GM13977 (cell line): ENCODE results near the gene PITX1.

ENCODE experiments used
- DNase-seq: peaks from one replicate; pipeline ENCODE4 v3.0.0; 2012; ENCODE audit warnings: low spot score
- in situ Hi-C: fragments of 300-500 bp; cut with MboI; formaldehyde crosslinking; loops from one replicate; pipeline ENCODE4 v1.12.0; 2022; ENCODE audit warnings: low sequenced_read_pairs, low pct_unique_long_range_greater_than_20kb, mixed read lengths, inconsistent platforms; ENCODE audit not compliant: unreplicated experiment
- TF ChIP-seq, protein P1 (sequence below): IDR thresholded peaks from 2 replicates; pipeline ENCODE4 v1.5.1; 2012; ENCODE audit warnings: mild to moderate bottlenecking, control low read depth; ENCODE audit not compliant: insufficient read depth; ENCODE audit errors: extremely low read depth, missing control alignments

The PITX1 gene

DNA sequence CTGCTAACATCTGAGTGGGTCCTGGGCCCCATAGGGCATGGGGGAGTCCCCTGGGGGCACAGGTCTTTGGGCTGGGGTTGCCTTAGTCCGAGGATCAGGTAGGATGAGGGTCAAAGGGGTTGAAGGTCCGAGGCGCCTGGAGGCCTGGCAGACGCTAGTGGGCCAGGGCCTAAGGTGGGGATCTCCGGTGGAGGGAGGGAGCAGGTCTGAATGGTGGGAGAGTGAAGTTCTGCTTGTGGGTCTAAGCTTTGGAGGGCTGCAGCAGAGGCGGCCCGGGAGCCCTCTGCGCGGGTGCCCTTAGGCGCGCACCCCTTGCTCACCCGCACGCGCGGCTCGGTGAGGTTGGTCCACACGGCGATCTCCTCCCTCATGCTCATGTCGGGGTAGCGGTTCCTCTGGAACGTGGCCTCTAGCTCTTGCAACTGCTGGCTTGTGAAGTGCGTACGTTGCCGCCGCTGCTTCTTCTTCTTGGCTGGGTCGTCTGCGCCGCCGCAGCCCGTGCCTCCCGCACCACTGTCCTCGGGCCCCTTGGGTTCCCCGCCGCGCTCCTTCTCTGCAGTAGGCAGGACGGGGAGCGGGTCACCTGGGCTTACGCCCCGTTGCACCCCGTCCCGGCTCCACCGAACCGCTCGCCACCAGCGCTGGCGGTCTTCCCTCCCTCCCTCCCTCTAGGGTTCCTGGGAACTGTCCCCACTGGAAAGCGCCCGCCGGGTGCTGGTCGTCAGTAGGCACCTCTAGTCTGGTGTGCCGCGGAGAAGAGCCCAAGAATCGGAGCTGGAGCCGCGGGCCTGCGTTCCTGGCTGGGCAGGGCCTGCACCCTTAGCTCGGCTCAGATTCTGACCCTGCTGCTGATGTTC, 2.8 kb downstream of the PITX1 start:
- TF ChIP-seq, protein P1, sequence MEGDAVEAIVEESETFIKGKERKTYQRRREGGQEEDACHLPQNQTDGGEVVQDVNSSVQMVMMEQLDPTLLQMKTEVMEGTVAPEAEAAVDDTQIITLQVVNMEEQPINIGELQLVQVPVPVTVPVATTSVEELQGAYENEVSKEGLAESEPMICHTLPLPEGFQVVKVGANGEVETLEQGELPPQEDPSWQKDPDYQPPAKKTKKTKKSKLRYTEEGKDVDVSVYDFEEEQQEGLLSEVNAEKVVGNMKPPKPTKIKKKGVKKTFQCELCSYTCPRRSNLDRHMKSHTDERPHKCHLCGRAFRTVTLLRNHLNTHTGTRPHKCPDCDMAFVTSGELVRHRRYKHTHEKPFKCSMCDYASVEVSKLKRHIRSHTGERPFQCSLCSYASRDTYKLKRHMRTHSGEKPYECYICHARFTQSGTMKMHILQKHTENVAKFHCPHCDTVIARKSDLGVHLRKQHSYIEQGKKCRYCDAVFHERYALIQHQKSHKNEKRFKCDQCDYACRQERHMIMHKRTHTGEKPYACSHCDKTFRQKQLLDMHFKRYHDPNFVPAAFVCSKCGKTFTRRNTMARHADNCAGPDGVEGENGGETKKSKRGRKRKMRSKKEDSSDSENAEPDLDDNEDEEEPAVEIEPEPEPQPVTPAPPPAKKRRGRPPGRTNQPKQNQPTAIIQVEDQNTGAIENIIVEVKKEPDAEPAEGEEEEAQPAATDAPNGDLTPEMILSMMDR, result no peak
- no peak for DNase-seq
- in situ Hi-C loops, result no loop called here

DNA sequence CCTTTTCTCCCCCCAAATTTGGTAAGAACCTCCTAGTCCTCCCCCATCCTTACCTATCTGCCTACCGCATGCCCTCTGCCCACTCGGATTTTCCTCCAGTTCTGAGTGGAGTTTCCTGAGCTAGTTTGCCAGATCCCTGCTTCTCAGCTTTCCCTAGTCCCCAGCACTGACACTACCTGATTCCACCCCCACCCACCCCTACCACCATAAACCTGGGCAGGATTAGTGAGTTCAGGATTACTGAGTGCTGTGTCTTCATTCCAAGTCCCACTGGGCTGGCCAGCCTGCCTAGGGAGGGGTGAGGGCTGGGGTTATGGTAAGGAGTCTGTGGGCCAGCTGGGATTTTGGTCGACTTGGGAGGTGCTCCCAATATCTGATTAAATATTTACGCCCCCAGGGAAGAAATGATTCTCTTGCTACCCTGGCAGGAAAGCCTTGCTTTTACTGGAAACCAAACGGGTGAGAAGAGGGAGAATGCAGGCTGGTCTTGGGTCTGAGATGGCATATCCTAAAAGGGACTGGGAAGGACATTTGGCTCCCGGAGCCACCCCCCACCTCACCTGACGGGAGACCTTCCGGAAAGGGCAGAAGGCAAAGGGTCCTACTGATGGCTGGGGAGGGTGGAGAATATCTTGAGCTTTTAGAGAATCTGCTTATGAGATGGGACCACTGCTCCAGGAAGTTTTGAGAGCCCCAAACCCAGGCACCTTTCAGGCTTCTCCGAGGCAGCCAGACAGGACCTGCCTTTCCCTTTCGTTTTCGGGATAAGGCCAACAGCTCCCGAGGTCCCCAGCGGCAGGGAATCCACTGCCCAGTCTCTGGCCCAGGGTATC, 3.7 kb downstream of the PITX1 start:
- TF ChIP-seq, protein P1, result no peak
- DNase-seq, result no peak
- in situ Hi-C loops, result no loop called here

DNA sequence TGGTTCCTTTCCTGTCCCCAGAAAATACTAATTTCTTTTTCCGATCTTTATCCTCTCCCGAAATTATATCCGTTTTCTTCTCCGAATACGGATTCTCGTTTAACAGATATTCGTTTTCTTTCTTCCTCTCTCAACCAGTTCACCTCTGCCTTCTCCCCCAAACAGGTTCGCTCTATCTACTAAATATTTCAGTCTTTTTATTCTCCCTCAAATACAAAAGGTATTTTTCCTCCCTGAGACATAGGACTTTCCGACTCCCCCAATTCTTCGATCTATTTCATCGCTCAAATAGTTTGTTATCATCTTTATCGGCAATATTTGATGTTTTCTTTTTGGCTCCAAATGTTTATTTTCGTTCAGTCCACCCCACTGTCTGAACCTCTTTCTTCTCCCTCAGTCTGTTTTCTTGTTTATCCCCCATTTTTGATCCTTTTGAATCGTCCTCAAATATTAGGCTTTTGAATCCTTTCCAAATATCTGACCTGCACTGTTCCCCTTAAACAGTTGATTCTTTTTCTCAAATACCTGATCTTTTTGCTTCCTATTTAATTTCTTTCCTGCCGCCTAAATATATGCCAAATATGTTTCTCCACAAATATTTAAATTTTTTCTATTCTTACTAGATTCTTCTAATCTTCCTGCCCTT, 4.4 kb downstream of the PITX1 start:
- TF ChIP-seq, protein P1, result no peak
- in situ Hi-C loops, result no loop called here
- no peak for DNase-seq

DNA sequence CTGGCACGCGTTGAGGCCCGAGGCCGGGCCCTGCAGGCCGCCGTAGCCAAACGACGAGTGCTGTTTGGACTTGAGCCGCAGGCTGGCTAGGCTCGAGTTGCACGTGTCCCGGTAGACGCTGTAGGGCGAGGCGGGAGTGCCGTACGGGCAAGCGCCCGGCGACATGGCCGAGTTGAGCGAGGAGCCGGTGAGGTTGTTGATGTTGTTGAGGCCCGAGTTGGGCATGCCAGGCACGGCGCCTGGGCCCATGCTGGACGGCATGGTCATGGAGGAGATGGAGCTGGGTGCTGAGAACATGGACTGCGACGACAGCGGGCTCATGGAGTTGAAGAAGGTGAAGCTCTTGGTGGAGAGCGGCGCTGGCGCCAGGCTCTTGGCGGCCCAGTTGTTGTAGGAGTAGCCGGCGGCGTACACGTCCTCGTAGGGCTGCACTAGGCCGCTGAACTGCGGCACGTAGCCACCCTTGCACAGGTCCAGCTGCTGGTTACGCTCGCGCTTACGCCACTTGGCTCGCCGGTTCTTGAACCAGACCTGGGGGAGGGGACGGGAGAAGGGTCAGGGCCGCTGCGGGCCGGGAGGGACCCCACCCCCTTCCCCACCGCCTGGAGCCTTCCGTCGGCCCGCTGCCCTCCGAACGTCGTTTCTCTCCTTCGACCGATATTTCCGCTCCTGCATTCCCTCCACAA, 5.1 kb downstream of the PITX1 start:
- in situ Hi-C loops, result no loop called here
- TF ChIP-seq, protein P1, result no peak
- DNase-seq, result no peak

DNA sequence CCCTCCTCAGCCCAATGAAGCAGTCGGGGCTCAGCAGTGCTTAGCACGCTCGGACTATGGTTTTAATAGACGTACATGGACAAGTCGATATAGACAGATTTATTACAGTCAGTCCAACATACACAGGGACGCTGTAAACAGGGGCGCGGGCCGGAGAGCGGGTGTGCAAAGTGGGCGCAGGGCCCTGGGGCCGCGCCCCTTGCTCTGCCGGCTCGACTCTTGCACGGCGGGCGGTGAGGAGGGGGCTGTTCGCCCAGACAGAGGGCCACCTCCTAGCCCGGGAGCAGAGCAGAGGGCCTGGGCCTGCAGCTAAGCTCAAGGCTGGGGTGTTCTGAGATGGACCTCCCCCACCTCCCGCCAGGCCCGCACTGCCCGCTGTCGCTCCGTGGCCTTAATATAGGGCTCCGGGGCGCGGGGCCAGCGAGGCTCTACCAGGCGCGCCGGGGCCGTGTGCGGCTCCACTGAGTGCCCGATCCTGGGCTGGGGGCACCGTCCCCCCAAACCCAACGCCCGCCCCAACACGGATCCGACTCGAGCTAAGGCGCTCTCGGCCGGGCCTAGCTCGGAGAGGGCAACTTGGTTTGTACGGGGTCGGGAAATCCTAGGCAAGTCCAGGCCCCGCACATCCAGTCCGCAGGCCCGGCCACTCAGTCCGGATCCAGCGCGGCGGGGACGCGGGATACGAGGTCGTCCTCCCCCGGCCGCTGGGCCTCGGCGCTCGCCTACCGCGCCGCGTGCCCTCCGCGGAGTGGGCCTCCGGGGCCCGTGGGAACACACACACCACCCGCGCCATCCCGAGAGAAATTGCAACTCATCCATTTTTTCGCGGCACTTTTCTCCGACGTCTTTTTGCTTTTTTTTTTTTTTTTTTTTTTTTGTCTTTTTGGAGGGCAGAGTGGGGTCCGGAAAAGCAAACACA, 6.1 kb downstream of the PITX1 start:
- TF ChIP-seq, protein P1, result no peak
- no peak for DNase-seq
- in situ Hi-C loops, result no loop called here
